Measurements from ENCODE around the gene PTPRA. TPM values are rescaled to one million over a fixed set of nuclear protein-coding genes. Genes with fewer than 3 reads are reported as not detected.

The PTPRA gene
- total RNA-seq, 1 donor from 2014 or later, result 59.5 TPM

DNA sequence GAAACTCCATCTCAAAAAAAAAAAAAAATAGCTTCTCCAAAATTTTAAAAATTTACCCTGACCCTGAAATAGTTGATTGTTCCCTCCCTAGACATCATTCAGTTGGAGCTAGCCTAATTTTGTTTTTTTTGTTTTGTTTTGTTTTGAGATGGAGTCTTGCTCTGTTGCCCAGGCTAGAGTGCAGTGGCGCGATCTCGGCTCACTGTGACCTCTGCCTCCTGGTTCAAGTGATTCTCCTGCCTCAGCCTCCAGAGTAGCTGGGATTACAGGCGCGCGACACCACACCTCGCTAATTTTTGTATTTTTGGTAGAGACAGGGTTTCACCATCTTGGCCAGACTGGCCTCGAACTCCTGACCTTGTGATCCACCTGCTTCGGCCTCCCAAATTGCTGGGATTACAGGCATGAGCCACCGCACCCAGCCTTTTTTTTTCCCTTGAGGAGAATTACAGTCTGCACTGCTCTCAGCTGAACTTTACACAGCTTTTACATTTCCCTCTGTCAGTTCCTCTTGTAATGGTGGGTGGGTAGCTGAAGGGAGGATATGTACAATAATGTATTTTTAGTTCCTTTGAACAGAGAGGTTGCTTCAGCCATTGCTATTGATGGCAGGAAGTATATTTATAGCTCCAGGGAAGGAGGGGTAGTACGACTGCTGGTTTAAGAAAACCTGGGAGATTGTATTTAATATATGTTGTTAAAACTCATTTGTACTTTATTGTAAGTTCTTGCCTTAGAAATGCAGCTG, 27.7 kb downstream of the PTPRA start:
- H3K4me3 Mint-ChIP-seq (ENCODE audit: unreplicated experiment), result no peak overlapping the region
- DNase-seq, result no peak
- H3K27me3 Mint-ChIP-seq (ENCODE audit: unreplicated experiment), result no peaks in the 10 kb centered on the region
- no peaks in the 10 kb centered on the region for H3K4me1 Mint-ChIP-seq (ENCODE audit: low read depth, unreplicated experiment)
- TF ChIP-seq, protein P1, sequence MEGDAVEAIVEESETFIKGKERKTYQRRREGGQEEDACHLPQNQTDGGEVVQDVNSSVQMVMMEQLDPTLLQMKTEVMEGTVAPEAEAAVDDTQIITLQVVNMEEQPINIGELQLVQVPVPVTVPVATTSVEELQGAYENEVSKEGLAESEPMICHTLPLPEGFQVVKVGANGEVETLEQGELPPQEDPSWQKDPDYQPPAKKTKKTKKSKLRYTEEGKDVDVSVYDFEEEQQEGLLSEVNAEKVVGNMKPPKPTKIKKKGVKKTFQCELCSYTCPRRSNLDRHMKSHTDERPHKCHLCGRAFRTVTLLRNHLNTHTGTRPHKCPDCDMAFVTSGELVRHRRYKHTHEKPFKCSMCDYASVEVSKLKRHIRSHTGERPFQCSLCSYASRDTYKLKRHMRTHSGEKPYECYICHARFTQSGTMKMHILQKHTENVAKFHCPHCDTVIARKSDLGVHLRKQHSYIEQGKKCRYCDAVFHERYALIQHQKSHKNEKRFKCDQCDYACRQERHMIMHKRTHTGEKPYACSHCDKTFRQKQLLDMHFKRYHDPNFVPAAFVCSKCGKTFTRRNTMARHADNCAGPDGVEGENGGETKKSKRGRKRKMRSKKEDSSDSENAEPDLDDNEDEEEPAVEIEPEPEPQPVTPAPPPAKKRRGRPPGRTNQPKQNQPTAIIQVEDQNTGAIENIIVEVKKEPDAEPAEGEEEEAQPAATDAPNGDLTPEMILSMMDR (IDR thresholded peaks at IDR 0.05; ENCODE audit: partially characterized antibody, unreplicated experiment), result no peak
- no peaks in the 10 kb centered on the region for H3K9me3 Mint-ChIP-seq (ENCODE audit: unreplicated experiment)
- no peak overlapping the region for H3K27ac Mint-ChIP-seq (ENCODE audit: unreplicated experiment)
- no peaks in the 10 kb centered on the region for H3K36me3 Mint-ChIP-seq (ENCODE audit: unreplicated experiment)

GRCh38 chr20:2902291-2902690, 29.0 kb downstream of the PTPRA start:
- TF ChIP-seq, protein P1 (IDR thresholded peaks at IDR 0.05; ENCODE audit: partially characterized antibody, unreplicated experiment), result no peak
- Mint-ChIP-seq H3K36me3 (ENCODE audit: unreplicated experiment) (no peaks in the 10 kb centered on the region), H3K4me1 (ENCODE audit: low read depth, unreplicated experiment) (no peaks in the 10 kb centered on the region), H3K27me3 (ENCODE audit: unreplicated experiment) (no peaks in the 10 kb centered on the region), H3K9me3 (ENCODE audit: unreplicated experiment) (no peaks in the 10 kb centered on the region), H3K27ac (ENCODE audit: unreplicated experiment) (no peak overlapping the region), H3K4me3 (ENCODE audit: unreplicated experiment) (no peak overlapping the region)
- DNase-seq, result no peak

GRCh38 chr20:2902818-2903217, 29.5 kb downstream of the PTPRA start:
- TF ChIP-seq, protein P1 (IDR thresholded peaks at IDR 0.05; ENCODE audit: partially characterized antibody, unreplicated experiment), result no peak
- no peak for DNase-seq
- H3K4me3 Mint-ChIP-seq (ENCODE audit: unreplicated experiment), result no peak overlapping the region
- no peaks in the 10 kb centered on the region for H3K27me3 Mint-ChIP-seq (ENCODE audit: unreplicated experiment)
- no peak overlapping the region for H3K27ac Mint-ChIP-seq (ENCODE audit: unreplicated experiment)
- H3K9me3 Mint-ChIP-seq (ENCODE audit: unreplicated experiment), result no peaks in the 10 kb centered on the region
- H3K36me3 Mint-ChIP-seq (ENCODE audit: unreplicated experiment), result no peaks in the 10 kb centered on the region
- H3K4me1 Mint-ChIP-seq (ENCODE audit: low read depth, unreplicated experiment), result no peaks in the 10 kb centered on the region

DNA sequence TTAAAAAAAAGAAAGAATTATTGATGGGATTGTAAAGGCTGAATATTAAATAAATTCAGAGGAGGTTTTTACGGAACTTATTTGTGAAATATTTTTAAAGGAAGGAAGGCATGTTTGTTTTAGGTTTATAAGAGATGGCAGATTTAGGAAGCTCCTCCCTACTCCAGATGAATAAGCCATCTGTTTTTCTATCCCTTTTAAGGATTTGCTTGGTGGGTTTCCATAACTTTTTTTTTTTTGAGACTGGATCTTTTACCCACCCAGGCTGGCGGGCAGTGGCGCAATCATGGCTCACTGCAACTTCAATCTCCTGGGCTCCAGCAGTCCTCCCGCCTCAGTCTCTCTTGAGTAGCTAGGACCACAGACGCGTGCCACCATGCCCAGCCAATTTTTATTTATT, 30.4 kb downstream of the PTPRA start:
- no peak for DNase-seq
- Mint-ChIP-seq H3K4me3 (ENCODE audit: unreplicated experiment) (no peak overlapping the region), H3K27me3 (ENCODE audit: unreplicated experiment) (no peaks in the 10 kb centered on the region), H3K4me1 (ENCODE audit: low read depth, unreplicated experiment) (no peaks in the 10 kb centered on the region), H3K27ac (ENCODE audit: unreplicated experiment) (no peak overlapping the region), H3K9me3 (ENCODE audit: unreplicated experiment) (no peaks in the 10 kb centered on the region), H3K36me3 (ENCODE audit: unreplicated experiment) (no peaks in the 10 kb centered on the region)
- TF ChIP-seq, protein P1 (IDR thresholded peaks at IDR 0.05; ENCODE audit: partially characterized antibody, unreplicated experiment), result no peak

DNA sequence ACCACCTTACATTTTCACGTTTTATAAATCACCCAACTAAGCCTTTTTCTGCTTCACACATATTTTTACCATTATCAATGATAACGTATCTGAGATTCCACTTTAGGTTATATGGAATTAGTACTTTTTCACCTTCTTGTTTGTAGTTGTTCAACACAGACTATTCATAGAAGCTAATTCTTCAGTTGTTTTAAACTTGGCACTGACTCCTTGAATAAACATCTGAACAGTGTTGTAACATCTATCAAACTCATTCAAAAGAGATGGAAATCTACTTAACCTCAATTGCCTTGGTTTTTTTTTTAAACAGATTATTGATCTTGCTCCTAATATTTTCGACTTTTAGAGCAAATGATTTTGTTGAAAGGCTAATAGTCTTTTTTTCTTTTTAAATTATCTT, 34.2 kb downstream of the PTPRA start:
- Mint-ChIP-seq H3K36me3 (ENCODE audit: unreplicated experiment) (no peaks in the 10 kb centered on the region), H3K4me1 (ENCODE audit: low read depth, unreplicated experiment) (no peaks in the 10 kb centered on the region), H3K4me3 (ENCODE audit: unreplicated experiment) (no peak overlapping the region), H3K27me3 (ENCODE audit: unreplicated experiment) (no peaks in the 10 kb centered on the region), H3K27ac (ENCODE audit: unreplicated experiment) (no peak overlapping the region), H3K9me3 (ENCODE audit: unreplicated experiment) (no peaks in the 10 kb centered on the region)
- TF ChIP-seq, protein P1 (IDR thresholded peaks at IDR 0.05; ENCODE audit: partially characterized antibody, unreplicated experiment), result no peak
- DNase-seq, result no peak
